ENCODE results near the gene IL10.

The IL10 gene

DNA sequence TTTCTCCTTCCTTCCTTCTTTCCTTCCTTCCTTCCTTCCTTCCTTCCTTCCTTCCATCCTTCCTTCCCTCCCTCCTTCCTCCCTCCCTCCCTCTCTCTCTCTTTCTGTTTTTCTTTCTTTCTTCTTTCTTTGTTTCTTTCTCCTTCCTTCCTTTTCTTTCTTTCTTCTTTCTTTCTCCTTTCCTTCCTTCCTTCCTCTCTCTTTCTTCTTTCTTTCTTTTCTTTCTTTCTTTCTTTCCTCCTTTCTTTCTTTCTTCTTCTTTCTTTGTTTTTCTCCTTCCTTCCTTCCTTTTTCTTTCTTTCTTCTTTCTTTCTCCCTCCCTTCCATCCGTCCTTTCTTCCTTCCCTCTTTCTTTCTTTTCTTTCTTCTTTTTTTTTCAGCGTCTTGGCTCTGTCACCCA lies 19.8 kb downstream of the IL10 start:
- Histone ChIP-seq H3K4me1 (ENCODE audit: control insufficient read depth, insufficient read depth, low read length) (no peaks in the 10 kb centered on the region), H3K27me3 (ENCODE audit: control insufficient read depth, insufficient read depth, low read length, poor library complexity, severe bottlenecking) (no peaks in the 10 kb centered on the region), H3K27ac (ENCODE audit: insufficient read depth, low read depth, low read length, poor library complexity, severe bottlenecking) (no peak overlapping the region), H3K36me3 (ENCODE audit: control insufficient read depth, insufficient read depth, low read length) (no peaks in the 10 kb centered on the region), H3K9me3 (ENCODE audit: control insufficient read depth, low read length) (no peaks in the 10 kb centered on the region), H3K4me3 (ENCODE audit: insufficient read depth, low read depth, low read length) (no peak overlapping the region)
- 82 to 85% methylated on average over 2 of the region's 2 CpGs for WGBS, 2 experiments

GRCh38 chr1:206751891-206752290 lies 20.4 kb downstream of the IL10 start:
- H3K36me3 ChIP-seq (ENCODE audit: control insufficient read depth, insufficient read depth, low read length), result no peaks in the 10 kb centered on the region

DNA sequence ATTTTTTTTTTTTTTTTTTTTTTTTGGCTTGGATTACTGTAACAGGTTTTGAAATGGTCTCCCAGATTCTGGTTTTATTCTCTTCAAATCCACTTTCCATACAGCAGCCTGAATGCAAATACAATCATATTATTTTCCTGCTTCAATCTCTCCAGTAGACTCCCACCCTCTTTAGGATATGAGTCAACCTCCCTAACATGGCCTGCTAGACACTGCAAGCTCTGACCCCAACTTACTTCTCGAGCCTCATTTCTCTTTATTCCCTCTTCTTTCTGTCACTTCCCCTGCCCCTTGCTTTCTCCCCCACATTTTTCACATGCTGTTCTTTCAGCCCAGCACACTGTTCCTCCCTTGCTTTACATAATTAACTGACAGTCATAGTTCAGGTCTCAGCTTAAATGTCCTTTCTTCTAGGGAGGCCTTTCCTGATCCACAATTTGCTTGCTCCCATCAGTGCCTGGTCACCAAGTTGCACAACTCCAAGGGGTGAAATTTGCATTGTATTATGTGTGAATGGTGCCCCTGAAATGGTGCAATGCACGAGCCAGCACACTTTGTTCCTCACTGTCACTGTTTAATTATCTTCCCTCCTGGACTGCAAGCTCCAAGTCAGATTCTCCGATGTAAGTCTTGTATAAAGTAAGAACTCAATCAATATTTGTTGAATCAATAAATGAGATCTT lies 23.8 kb downstream of the IL10 start:
- H3K4me1 ChIP-seq (ENCODE audit: control insufficient read depth, insufficient read depth, low read length), result no peaks in the 10 kb centered on the region
- H3K27me3 ChIP-seq (ENCODE audit: control insufficient read depth, insufficient read depth, low read length, poor library complexity, severe bottlenecking), result no peaks in the 10 kb centered on the region
- no peaks in the 10 kb centered on the region for H3K9me3 ChIP-seq (ENCODE audit: control insufficient read depth, low read length)
- no peak overlapping the region for H3K4me3 ChIP-seq (ENCODE audit: insufficient read depth, low read depth, low read length)
- WGBS, 2 experiments, result 86 to 89% methylated on average over 2 of the region's 3 CpGs
- no peaks in the 10 kb centered on the region for H3K36me3 ChIP-seq (ENCODE audit: control insufficient read depth, insufficient read depth, low read length)
- H3K27ac ChIP-seq (ENCODE audit: insufficient read depth, low read depth, low read length, poor library complexity, severe bottlenecking), result no peak overlapping the region

More at GRCh38 chr1:206751891-206752290, 20.4 kb downstream of the IL10 start:
- Histone ChIP-seq H3K9me3 (ENCODE audit: control insufficient read depth, low read length) (no peaks in the 10 kb centered on the region), H3K4me1 (ENCODE audit: control insufficient read depth, insufficient read depth, low read length) (no peaks in the 10 kb centered on the region), H3K4me3 (ENCODE audit: insufficient read depth, low read depth, low read length) (no peak overlapping the region), H3K27ac (ENCODE audit: insufficient read depth, low read depth, low read length, poor library complexity, severe bottlenecking) (no peak overlapping the region), H3K27me3 (ENCODE audit: control insufficient read depth, insufficient read depth, low read length, poor library complexity, severe bottlenecking) (no peaks in the 10 kb centered on the region)
- WGBS, 2 experiments, result 33 to 40% methylated on average over 5 of the region's 5 CpGs

DNA sequence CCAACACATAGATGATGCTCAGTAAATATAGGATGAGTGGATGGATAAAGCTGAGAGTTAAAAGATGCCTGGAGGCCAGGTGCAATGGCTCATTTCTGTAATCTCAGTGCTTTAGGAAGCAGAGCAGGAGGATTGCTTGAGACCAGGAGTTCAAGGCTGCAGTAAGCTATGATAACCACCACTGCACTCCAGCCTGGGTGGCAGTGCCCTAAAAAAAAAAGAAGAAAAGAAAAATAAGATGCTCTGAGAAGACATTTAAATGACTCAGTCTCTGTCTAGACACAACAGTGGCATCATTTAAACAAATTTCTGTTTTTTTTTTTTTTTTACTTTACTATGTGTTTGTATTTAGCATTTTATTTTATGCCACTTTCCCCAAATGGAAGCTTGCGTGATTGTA lies 27.0 kb downstream of the IL10 start:
- peaks cover 3% of the 10 kb centered on the region for H3K4me1 ChIP-seq (ENCODE audit: control insufficient read depth, insufficient read depth, low read length)
- H3K4me3 ChIP-seq (ENCODE audit: insufficient read depth, low read depth, low read length), result no peak overlapping the region
- H3K27ac ChIP-seq (ENCODE audit: insufficient read depth, low read depth, low read length, poor library complexity, severe bottlenecking), result no peak overlapping the region
- H3K27me3 ChIP-seq (ENCODE audit: control insufficient read depth, insufficient read depth, low read length, poor library complexity, severe bottlenecking), result no peaks in the 10 kb centered on the region
- no peaks in the 10 kb centered on the region for H3K36me3 ChIP-seq (ENCODE audit: control insufficient read depth, insufficient read depth, low read length)
- H3K9me3 ChIP-seq (ENCODE audit: control insufficient read depth, low read length), result no peaks in the 10 kb centered on the region
- 95 to 100% methylated on average over 1 of the region's 1 CpG for WGBS, 2 experiments

GRCh38 chr1:206744683-206745082 lies 27.6 kb downstream of the IL10 start:
- 76 to 78% methylated on average over 4 of the region's 4 CpGs for WGBS, 2 experiments
- Histone ChIP-seq H3K27me3 (ENCODE audit: control insufficient read depth, insufficient read depth, low read length, poor library complexity, severe bottlenecking) (no peaks in the 10 kb centered on the region), H3K9me3 (ENCODE audit: control insufficient read depth, low read length) (no peaks in the 10 kb centered on the region), H3K4me3 (ENCODE audit: insufficient read depth, low read depth, low read length) (no peak overlapping the region), H3K27ac (ENCODE audit: insufficient read depth, low read depth, low read length, poor library complexity, severe bottlenecking) (no peak overlapping the region), H3K4me1 (ENCODE audit: control insufficient read depth, insufficient read depth, low read length) (peaks cover 3% of the 10 kb centered on the region), H3K36me3 (ENCODE audit: control insufficient read depth, insufficient read depth, low read length) (no peaks in the 10 kb centered on the region)

DNA sequence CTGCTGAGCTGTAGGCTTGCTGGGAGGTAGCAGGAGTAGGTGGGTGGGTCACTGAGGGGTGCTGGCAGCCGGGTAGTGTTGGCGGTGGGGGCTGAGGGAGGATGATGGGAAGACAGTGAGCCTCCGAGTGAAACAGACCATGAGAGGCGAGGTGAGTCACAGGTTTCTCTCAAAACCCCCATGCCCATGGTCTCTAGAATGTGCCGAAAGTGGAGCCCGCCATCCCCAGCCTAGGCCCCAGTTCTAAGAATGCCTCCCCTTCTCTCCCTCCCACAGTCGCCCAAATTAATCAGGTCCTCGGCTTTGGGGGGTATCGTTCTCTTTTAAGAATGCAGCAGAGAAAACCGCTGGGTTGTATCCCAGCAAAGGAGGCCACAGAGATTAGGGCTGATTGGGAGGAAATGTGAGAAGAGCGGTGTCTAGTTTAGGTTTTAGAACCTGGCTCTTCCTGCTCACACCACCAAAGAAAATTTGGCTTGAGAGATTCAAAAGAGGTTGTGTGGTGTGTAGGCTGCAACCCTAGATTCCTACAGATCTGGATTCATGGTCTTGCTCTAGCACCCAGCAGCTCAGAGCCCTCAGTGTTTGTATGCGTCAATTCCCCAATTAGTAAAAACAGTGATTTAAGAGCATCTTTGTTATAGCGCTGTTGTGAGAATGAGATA lies 29.4 kb downstream of the IL10 start:
- Histone ChIP-seq H3K4me3 (ENCODE audit: insufficient read depth, low read depth, low read length) (no peak overlapping the region), H3K36me3 (ENCODE audit: control insufficient read depth, insufficient read depth, low read length) (no peaks in the 10 kb centered on the region), H3K9me3 (ENCODE audit: control insufficient read depth, low read length) (no peaks in the 10 kb centered on the region), H3K27ac (ENCODE audit: insufficient read depth, low read depth, low read length, poor library complexity, severe bottlenecking) (no peak overlapping the region), H3K4me1 (ENCODE audit: control insufficient read depth, insufficient read depth, low read length) (peaks cover 13% of the 10 kb centered on the region), H3K27me3 (ENCODE audit: control insufficient read depth, insufficient read depth, low read length, poor library complexity, severe bottlenecking) (no peaks in the 10 kb centered on the region)
- WGBS, 2 experiments, result 79 to 83% methylated on average over 13 of the region's 13 CpGs

GRCh38 chr1:206741142-206741701 lies 31.1 kb downstream of the IL10 start:
- H3K27ac ChIP-seq (ENCODE audit: insufficient read depth, low read depth, low read length, poor library complexity, severe bottlenecking), result no peak overlapping the region
- H3K36me3 ChIP-seq (ENCODE audit: control insufficient read depth, insufficient read depth, low read length), result no peaks in the 10 kb centered on the region
- H3K4me1 ChIP-seq (ENCODE audit: control insufficient read depth, insufficient read depth, low read length), result peaks cover 19% of the 10 kb centered on the region
- H3K27me3 ChIP-seq (ENCODE audit: control insufficient read depth, insufficient read depth, low read length, poor library complexity, severe bottlenecking), result no peaks in the 10 kb centered on the region
- no peaks in the 10 kb centered on the region for H3K9me3 ChIP-seq (ENCODE audit: control insufficient read depth, low read length)
- H3K4me3 ChIP-seq (ENCODE audit: insufficient read depth, low read depth, low read length), result no peak overlapping the region
- 91 to 92% methylated on average over 6 of the region's 6 CpGs for WGBS, 2 experiments

- Histone ChIP-seq H3K27me3 (ENCODE audit: control insufficient read depth, insufficient read depth, low read length, poor library complexity, severe bottlenecking) (no peaks in the 10 kb centered on the region), H3K4me1 (ENCODE audit: control insufficient read depth, insufficient read depth, low read length) (peaks cover 19% of the 10 kb centered on the region), H3K9me3 (ENCODE audit: control insufficient read depth, low read length) (no peaks in the 10 kb centered on the region), H3K4me3 (ENCODE audit: insufficient read depth, low read depth, low read length) (no peak overlapping the region), H3K27ac (ENCODE audit: insufficient read depth, low read depth, low read length, poor library complexity, severe bottlenecking) (no peak overlapping the region), H3K36me3 (ENCODE audit: control insufficient read depth, insufficient read depth, low read length) (peaks cover 4% of the 10 kb centered on the region)
- WGBS, 2 experiments, result 69 to 71% methylated on average over 5 of the region's 5 CpGs
Observed at GRCh38 chr1:206739411-206740076, 32.8 kb downstream of the IL10 start.

GRCh38 chr1:206738370-206739366 lies 33.6 kb downstream of the IL10 start:
- H3K27ac ChIP-seq (ENCODE audit: insufficient read depth, low read depth, low read length, poor library complexity, severe bottlenecking), result no peak overlapping the region
- WGBS, 2 experiments, result 18 to 50% methylated on average over 2 to 3 of the region's 3 CpGs
- peaks cover 19% of the 10 kb centered on the region for H3K4me1 ChIP-seq (ENCODE audit: control insufficient read depth, insufficient read depth, low read length)
- H3K36me3 ChIP-seq (ENCODE audit: control insufficient read depth, insufficient read depth, low read length), result peaks cover 4% of the 10 kb centered on the region
- no peaks in the 10 kb centered on the region for H3K9me3 ChIP-seq (ENCODE audit: control insufficient read depth, low read length)
- no peak overlapping the region for H3K4me3 ChIP-seq (ENCODE audit: insufficient read depth, low read depth, low read length)
- no peaks in the 10 kb centered on the region for H3K27me3 ChIP-seq (ENCODE audit: control insufficient read depth, insufficient read depth, low read length, poor library complexity, severe bottlenecking)

Measured in ectodermal cell (in vitro differentiated cells).